Endothelial cell of umbilical vein (primary cell): Measurements from ENCODE around the gene MORN5. TPM values are rescaled to one million over a fixed set of nuclear protein-coding genes. Genes with fewer than 3 reads are reported as not detected.

Source experiments
- BruUV-seq: library from RNA; stranded (reverse); fragments of 400-500 nt; replicated peaks from 2 replicates; lab custom pipeline; 2021; lab: Mats Ljungman, UMichigan
- CTCF ChIA-PET: fragments of 300-600, 350-600 bp; sonication (Branson Sonifier 250); formaldehyde crosslinking; loops from one replicate; lab custom pipeline; 2021; ENCODE audit warnings: antibody characterized with exemption, inconsistent platforms; lab: Charles Lee
- POLR2A ChIA-PET: fragments of 300-600, 350-600 bp; sonication (Branson Sonifier 250); formaldehyde crosslinking; loops from one replicate; lab custom pipeline; 2021; ENCODE audit warnings: antibody characterized with exemption, inconsistent platforms; lab: Charles Lee
- DNase-seq: peaks from one replicate; pipeline ENCODE4 v3.0.0-alpha.2; 2011; ENCODE audit warnings: low read depth, low spot score
- FAIRE-seq: peaks from 2 replicates; lab custom pipeline; 2011; peaks lifted over from hg19 to GRCh38; lab: Jason Lieb, UNC
- H2AFZ ChIP-seq: 2 replicates; pipeline ENCODE4 v1.6.0; 2012; ENCODE audit warnings: low read depth, low read length, control low read depth, inconsistent platforms
- H3K27ac ChIP-seq: 2 replicates; pipeline ENCODE4 v1.5.1; 2011; ENCODE audit warnings: low read depth, mild to moderate bottlenecking, control low read depth, low read length, moderate library complexity; ENCODE audit not compliant: insufficient read depth
- H3K27me3 ChIP-seq, 2 experiments: 2 replicates each; pipeline versions ENCODE4 v1.6.0 to v1.6.1; 2011; ENCODE audit warnings: low read length in 2 of 2, mixed read lengths in 1 of 2; ENCODE audit not compliant: control insufficient read depth in 2 of 2, insufficient read depth in 2 of 2
- H3K36me3 ChIP-seq, 2 experiments: 2 replicates in 1 of 2; 3 replicates in 1 of 2; pipeline ENCODE4 v1.5.1; 2011; ENCODE audit warnings: low read length in 2 of 2, mild to moderate bottlenecking in 1 of 2, moderate library complexity in 1 of 2; ENCODE audit not compliant: control insufficient read depth in 2 of 2, insufficient read depth in 2 of 2; ENCODE audit errors: extremely low read depth in 1 of 2
- H3K4me1 ChIP-seq: 3 replicates; pipeline ENCODE4 v1.5.1; 2011; ENCODE audit warnings: mild to moderate bottlenecking, low read length; ENCODE audit not compliant: control insufficient read depth, insufficient read depth; ENCODE audit errors: extremely low read depth
- H3K4me2 ChIP-seq: 2 replicates; pipeline ENCODE4 v1.6.1; 2011; ENCODE audit warnings: low read length, control low read depth, mixed read lengths; ENCODE audit not compliant: insufficient read depth
- H3K4me3 ChIP-seq, 3 experiments: fragments of 200-600 bp in 1 of 3; sonication (generic), shearing (Covaris generic) in 1 of 3; replicated peaks in 1 of 3; 2 replicates each; pipeline ENCODE4 v1.5.1; 2011 to 2016; ENCODE audit warnings: control low read depth in 3 of 3, low read length in 3 of 3, mild to moderate bottlenecking in 2 of 3, inconsistent platforms in 1 of 3, low read depth in 1 of 3, moderate library complexity in 1 of 3; ENCODE audit not compliant: insufficient read depth in 1 of 3
- H3K79me2 ChIP-seq: 2 replicates; pipeline ENCODE4 v1.6.0; 2012; ENCODE audit warnings: low read length, inconsistent platforms; ENCODE audit not compliant: control insufficient read depth, insufficient read depth
- H3K9ac ChIP-seq: replicated peaks from 2 replicates; pipeline ENCODE3; 2011; ENCODE audit warnings: low read length, control low read depth; ENCODE audit not compliant: insufficient read depth; ENCODE audit errors: extremely low read depth
- H3K9me1 ChIP-seq: replicated peaks from 3 replicates; pipeline ENCODE4 v1.6.0; 2011; ENCODE audit warnings: mild to moderate bottlenecking, low read length; ENCODE audit not compliant: control insufficient read depth, insufficient read depth; ENCODE audit errors: extremely low read depth
- H3K9me3 ChIP-seq: replicated peaks from 2 replicates; pipeline ENCODE4 v1.5.1; 2012; ENCODE audit warnings: low read length, inconsistent platforms; ENCODE audit not compliant: control insufficient read depth, insufficient read depth
- H4K20me1 ChIP-seq: replicated peaks from 2 replicates; pipeline ENCODE3; 2011; ENCODE audit warnings: mild to moderate bottlenecking, low read length; ENCODE audit not compliant: control insufficient read depth, insufficient read depth; ENCODE audit errors: extremely low read depth
- CTCF ChIP-seq, 2 donors: IDR thresholded peaks; 1 replicate in 1 of 2; 2 replicates in 1 of 2; pipeline ENCODE4 v1.5.1; 2011; ENCODE audit warnings: low read length in 2 of 2, mild to moderate bottlenecking in 2 of 2, moderate library complexity in 2 of 2, control low read depth in 1 of 2, inconsistent platforms in 1 of 2, low read depth in 1 of 2; ENCODE audit not compliant: insufficient read depth in 1 of 2; ENCODE audit errors: extremely low read depth in 1 of 2
- EZH2 ChIP-seq: IDR thresholded peaks from 2 replicates; pipeline ENCODE4 v1.6.1; 2012; ENCODE audit warnings: borderline replicate concordance, low read depth, mild to moderate bottlenecking, moderate library complexity, low read length, inconsistent platforms; ENCODE audit not compliant: severe bottlenecking
- FOS ChIP-seq: IDR thresholded peaks from 2 replicates; pipeline ENCODE4 v1.6.1; 2011; ENCODE audit warnings: mild to moderate bottlenecking, low read length, moderate library complexity, borderline replicate concordance; ENCODE audit not compliant: insufficient read depth
- GATA2 ChIP-seq: IDR thresholded peaks from 2 replicates; pipeline ENCODE4 v1.7.0; 2011; ENCODE audit warnings: low read depth, mild to moderate bottlenecking, moderate library complexity, mixed read lengths, low read length; ENCODE audit not compliant: insufficient read length, insufficient read depth
- JUN ChIP-seq: IDR thresholded peaks from 2 replicates; pipeline ENCODE4 v1.6.1; 2011; ENCODE audit warnings: borderline replicate concordance, low read depth; ENCODE audit not compliant: insufficient read length, insufficient read depth
- MAX ChIP-seq: IDR thresholded peaks from 2 replicates; pipeline ENCODE4 v1.6.1; 2011; ENCODE audit not compliant: insufficient read depth, insufficient read length
- MYC ChIP-seq: IDR thresholded peaks from one replicate; pipeline ENCODE4 v1.6.1; 2011; ENCODE audit warnings: mild to moderate bottlenecking, low read depth, low read length
- POLR2A ChIP-seq: IDR thresholded peaks from 2 replicates; pipeline ENCODE4 v1.6.1; 2012; ENCODE audit warnings: low read depth, mild to moderate bottlenecking, control low read depth, low read length
- POLR2AphosphoS5 ChIP-seq: IDR thresholded peaks from 2 replicates; pipeline ENCODE4 v1.6.1; 2012; ENCODE audit warnings: low read depth, mild to moderate bottlenecking, control low read depth, low read length, moderate library complexity; ENCODE audit not compliant: insufficient read depth
- dilution Hi-C: fragments of 300-500 bp; cut with MboI; formaldehyde crosslinking; loops from one replicate; pipeline ENCODE4 v1.15.0; 2019; ENCODE audit warnings: low sequenced_read_pairs; ENCODE audit not compliant: extremely low pct_ligation_motif_present
- intact Hi-C: fragments of 100-400 bp; cut with micrococcal nuclease; formaldehyde crosslinking; loops from one replicate; pipeline ENCODE4 v1.10.0; 2022
- polyA plus RNA-seq, 4 experiments: library from polyadenylated mRNA; depleted of rRNA in 3 of 4; stranded (reverse) in 3 of 4; unstranded in 1 of 4; fragments of >200 nt; gene quantifications; 2 replicates each; pipeline versions ENCODE4 v1.2.1 to v1.2.3, GENCODE V29; 2011 to 2012; ENCODE audit warnings: missing spikeins in 1 of 4
- total RNA-seq: library from RNA; stranded (reverse); gene quantifications from 2 replicates; pipeline ENCODE4 v1.2.3, GENCODE V29; 2021

MORN5 gene
- total and polyA plus RNA-seq, 2 donors (not counting 3 experiments of a cell fraction or from before 2014, with no cell fraction given): not detected

- H3K36me3 ChIP-seq: no peaks in the 10 kb centered on the region
- peaks cover 0 to 5% of the 10 kb centered on the region in 2 experiments for H3K27me3 ChIP-seq
- no peaks in the 10 kb centered on the region for H3K79me2 ChIP-seq
- no peak overlapping the region for H3K27ac ChIP-seq
- CTCF ChIA-PET: interaction anchor here (1.3 to 5.4 kb wide), 2 partner anchors 13 to 239 kb away, joined by 3 to 46 read pairs; no protein-coding TSS in a partner anchor
- intact Hi-C loops (no loop called here), dilution Hi-C loops (loop anchor here (25.0 kb wide), 1 partner anchor 250 kb away; the partner anchor contains the start of gene PTGS1)
- H3K9me1 ChIP-seq: no peaks in the 10 kb centered on the region
- no peak overlapping the region for H3K4me3 ChIP-seq
- DNase-seq (no peak), FAIRE-seq (no peak)
- no TSS peak for BruUV-seq
- TF ChIP-seq GATA2 (no peak), CTCF (IDR thresholded peaks at IDR 0.05; ENCODE audit: extremely low read depth in 1 of 2, insufficient read depth in 1 of 2, low read depth in 1 of 2, low read length in 2 of 2) (no peak), JUN (no peak)
- no peaks in the 10 kb centered on the region for H3K9me3 ChIP-seq
- no peak overlapping the region for H2AFZ ChIP-seq
- no peaks in the 10 kb centered on the region for H4K20me1 ChIP-seq
- H3K9ac ChIP-seq: no peak overlapping the region
- no peak overlapping the region for H3K4me2 ChIP-seq
- POLR2A ChIA-PET: no interaction called here
- H3K4me1 ChIP-seq: no peaks in the 10 kb centered on the region
These were observed 47.5 kb upstream of the MORN5 start for GRCh38 chr9:122112238-122112637.

- H3K27ac ChIP-seq: no peak overlapping the region
- ChIA-PET POLR2A (no interaction called here), CTCF (interaction anchor here (1.0 to 5.4 kb wide), 4 partner anchors 9 to 18 kb away, joined by 3 to 46 read pairs (median 4); no protein-coding TSS in a partner anchor)
- no peak overlapping the region for H3K4me2 ChIP-seq
- dilution Hi-C loops: loop anchor here (25.0 kb wide), 1 partner anchor 249 kb away; the partner anchor contains the start of gene PTGS1
- no peaks in the 10 kb centered on the region for H4K20me1 ChIP-seq
- H3K27me3 ChIP-seq: peaks cover 0 to 5% of the 10 kb centered on the region in 2 experiments
- no peak overlapping the region for H2AFZ ChIP-seq
- H3K4me1 ChIP-seq: no peaks in the 10 kb centered on the region
- no TSS peak for BruUV-seq
- DNase-seq: no peak
- no peak overlapping the region for H3K9ac ChIP-seq
- no peaks in the 10 kb centered on the region for H3K9me3 ChIP-seq
- H3K36me3 ChIP-seq: no peaks in the 10 kb centered on the region
- no peaks in the 10 kb centered on the region for H3K9me1 ChIP-seq
- no peak overlapping the region for H3K4me3 ChIP-seq
- intact Hi-C loops: no loop called here
- TF ChIP-seq POLR2A (no peak), EZH2 (no peak), POLR2AphosphoS5 (no peak), MAX (no peak), GATA2 (no peak), JUN (no peak), FOS (no peak), MYC (no peak), CTCF (IDR thresholded peaks at IDR 0.05; ENCODE audit: extremely low read depth in 1 of 2, insufficient read depth in 1 of 2, low read depth in 1 of 2, low read length in 2 of 2) (no peak)
- no peak for FAIRE-seq
- H3K79me2 ChIP-seq: no peaks in the 10 kb centered on the region
These were observed 46.1 kb upstream of the MORN5 start for GRCh38 chr9:122113574-122113973.
